H9 (cell line): ENCODE results near the gene IRAK1BP1. TPM values are rescaled to one million over a fixed set of nuclear protein-coding genes. Genes with fewer than 3 reads are reported as not detected.
A peak's percentile ranks its signal among the peaks of the same experiment; 100 is the strongest.

Experiments
- DNase-seq: peaks from one replicate; pipeline ENCODE4 v3.0.0-alpha.2; 2017
- H2AFZ ChIP-seq: one replicate; pipeline ENCODE4 v1.6.1; 2013; ENCODE audit warnings: mild to moderate bottlenecking, low read length, control low read depth, moderate library complexity
- H2AK5ac ChIP-seq: 2 replicates; pipeline ENCODE4 v1.6.1; 2013; ENCODE audit warnings: low read length, control low read depth, mixed read lengths; ENCODE audit not compliant: insufficient read length
- H2BK120ac ChIP-seq: one replicate; pipeline ENCODE4 v1.6.1; 2013; ENCODE audit warnings: low read depth, mild to moderate bottlenecking, low read length, control low read depth, inconsistent platforms; ENCODE audit not compliant: poor library complexity, severe bottlenecking
- H2BK12ac ChIP-seq: 2 replicates; pipeline ENCODE4 v1.6.1; 2013; ENCODE audit warnings: low read length, control low read depth, mixed read lengths, low read depth; ENCODE audit not compliant: insufficient read length
- H2BK15ac ChIP-seq: 2 replicates; pipeline ENCODE4 v1.6.1; 2013; ENCODE audit warnings: low read depth, low read length, control low read depth
- H2BK20ac ChIP-seq: one replicate; pipeline ENCODE4 v1.6.1; 2013; ENCODE audit warnings: low read depth, mild to moderate bottlenecking, low read length, control low read depth, inconsistent platforms; ENCODE audit not compliant: poor library complexity, severe bottlenecking
- H2BK5ac ChIP-seq: 2 replicates; pipeline ENCODE4 v1.6.1; 2013; ENCODE audit warnings: low read length, control low read depth, mixed read lengths; ENCODE audit not compliant: insufficient read length
- H3K14ac ChIP-seq: 2 replicates; pipeline ENCODE4 v1.6.1; 2013; ENCODE audit warnings: low read length, control low read depth; ENCODE audit not compliant: insufficient read depth
- H3K18ac ChIP-seq: 2 replicates; pipeline ENCODE4 v1.6.1; 2013; ENCODE audit warnings: low read depth, mild to moderate bottlenecking, mixed read lengths, low read length, control low read depth; ENCODE audit not compliant: insufficient read length
- H3K23ac ChIP-seq: 2 replicates; pipeline ENCODE4 v1.6.1; 2013; ENCODE audit warnings: low read length, control low read depth, mixed read lengths, low read depth; ENCODE audit not compliant: insufficient read length
- H3K23me2 ChIP-seq: 2 replicates; pipeline ENCODE4 v1.6.1; 2013; ENCODE audit warnings: low read depth, mild to moderate bottlenecking, mixed read lengths, low read length, control low read depth; ENCODE audit not compliant: insufficient read length, poor library complexity, severe bottlenecking
- H3K27ac ChIP-seq: 2 replicates; pipeline ENCODE4 v1.5.1; 2013; ENCODE audit warnings: low read length, control low read depth, mixed read lengths, low read depth; ENCODE audit not compliant: insufficient read length
- H3K27me3 ChIP-seq: 2 replicates; pipeline ENCODE4 v1.6.1; 2013; ENCODE audit warnings: low read length, control low read depth, inconsistent platforms; ENCODE audit not compliant: insufficient read depth
- H3K4ac ChIP-seq: 2 replicates; pipeline ENCODE4 v1.6.1; 2013; ENCODE audit warnings: low read depth, mild to moderate bottlenecking, control low read depth, inconsistent platforms, low read length, moderate library complexity
- H3K4me1 ChIP-seq: 2 replicates; pipeline ENCODE4 v1.6.1; 2013; ENCODE audit warnings: low read length, control low read depth, inconsistent platforms; ENCODE audit not compliant: insufficient read depth
- H3K4me2 ChIP-seq: 2 replicates; pipeline ENCODE4 v1.6.1; 2013; ENCODE audit warnings: low read length, control low read depth, mixed read lengths; ENCODE audit not compliant: insufficient read length, insufficient read depth
- H3K56ac ChIP-seq: 2 replicates; pipeline ENCODE4 v1.6.1; 2013; ENCODE audit warnings: low read depth, mild to moderate bottlenecking, mixed read lengths, low read length, control low read depth; ENCODE audit not compliant: insufficient read length
- H3K79me1 ChIP-seq: 2 replicates; pipeline ENCODE4 v1.6.1; 2013; ENCODE audit warnings: low read depth, mild to moderate bottlenecking, moderate library complexity, low read length, control low read depth, inconsistent platforms; ENCODE audit not compliant: insufficient read depth, poor library complexity, severe bottlenecking
- H3K79me2 ChIP-seq: 2 replicates; pipeline ENCODE4 v1.6.1; 2013; ENCODE audit warnings: low read length, control low read depth, inconsistent platforms; ENCODE audit not compliant: insufficient read depth
- H3K9ac ChIP-seq: 2 replicates; pipeline ENCODE4 v1.6.1; 2013; ENCODE audit warnings: low read length, control low read depth, mixed read lengths; ENCODE audit not compliant: insufficient read length; ENCODE audit errors: extremely low read depth
- H3K9me3 ChIP-seq: one replicate; pipeline ENCODE4 v1.6.1; 2013; ENCODE audit warnings: low read depth, low read length, inconsistent platforms; ENCODE audit not compliant: control insufficient read depth
- H3T11ph ChIP-seq: one replicate; pipeline ENCODE4 v1.6.1; 2013; ENCODE audit warnings: mild to moderate bottlenecking, low read length, control low read depth, inconsistent platforms
- H4K20me1 ChIP-seq: one replicate; pipeline ENCODE4 v1.6.1; 2013; ENCODE audit not compliant: control insufficient read depth, insufficient read length, insufficient read depth
- H4K5ac ChIP-seq: 2 replicates; pipeline ENCODE4 v1.6.1; 2013; ENCODE audit warnings: low read depth, mild to moderate bottlenecking, mixed read lengths, low read length, control low read depth; ENCODE audit not compliant: insufficient read length
- H4K8ac ChIP-seq: replicated peaks from 2 replicates; pipeline ENCODE4 v1.6.1; 2013; ENCODE audit warnings: low read length, control low read depth, mixed read lengths, low read depth; ENCODE audit not compliant: insufficient read length
- H4K91ac ChIP-seq: 2 replicates; pipeline ENCODE4 v1.6.1; 2013; ENCODE audit warnings: low read depth, mild to moderate bottlenecking, moderate library complexity, mixed read lengths, low read length, control low read depth; ENCODE audit not compliant: insufficient read length
- H3K27ac Mint-ChIP-seq, 3 experiments: 2 replicates in 2 of 3; 3 replicates in 1 of 3; pipeline ENCODE4 v1.8.0; 2020 to 2021; ENCODE audit warnings: mixed read lengths in 3 of 3, mild to moderate bottlenecking in 1 of 3, moderate library complexity in 1 of 3
- H3K27me3 Mint-ChIP-seq: 2 replicates; pipeline ENCODE4 v1.8.0; 2021; ENCODE audit warnings: low read depth, mild to moderate bottlenecking, moderate library complexity, mixed read lengths
- H3K36me3 Mint-ChIP-seq, 3 experiments: 2 replicates in 2 of 3; 3 replicates in 1 of 3; pipeline ENCODE4 v1.8.0; 2020 to 2021; ENCODE audit warnings: low read depth in 3 of 3, mixed read lengths in 3 of 3; ENCODE audit not compliant: insufficient read depth in 1 of 3
- H3K4me1 Mint-ChIP-seq, 2 experiments: 2 replicates each; pipeline ENCODE4 v1.8.0; 2020; ENCODE audit warnings: mixed read lengths in 2 of 2
- H3K4me3 Mint-ChIP-seq, 2 experiments: 2 replicates in 1 of 2; 3 replicates in 1 of 2; pipeline ENCODE4 v1.8.0; 2020 to 2021; ENCODE audit warnings: mild to moderate bottlenecking in 2 of 2, mixed read lengths in 2 of 2, moderate library complexity in 1 of 2
- H3K9me3 Mint-ChIP-seq, 2 experiments: 2 replicates in 1 of 2; 3 replicates in 1 of 2; pipeline ENCODE4 v1.8.0; 2020; ENCODE audit warnings: mild to moderate bottlenecking in 2 of 2, mixed read lengths in 2 of 2, moderate library complexity in 1 of 2
- CTCF ChIP-seq: fragments of 200-600 bp; sonication (generic); conservative IDR thresholded peaks from 3 replicates; pipeline ENCODE4 v1.8.0; 2021; ENCODE audit warnings: antibody characterized with exemption, mild to moderate bottlenecking
- WGBS: extraction: QIAGEN DNeasy Blood & Tissue Kit; methylation state at CpG from one replicate; pipeline ENCODE4 v1.1.7; 2013; ENCODE audit warnings: missing lambda C conversion rate, low lambda C conversion rate, mixed read lengths; ENCODE audit not compliant: insufficient read length; ENCODE audit errors: extremely low coverage; 5-methylcytosine and 5-hydroxymethylcytosine counted together
- total RNA-seq: library from RNA; stranded (reverse); gene quantifications from 2 replicates; pipeline ENCODE4 v1.2.1, GENCODE V29; 2021

The IRAK1BP1 gene
- total RNA-seq, 1 experiment from 2014 or later: 3.8 TPM

- Histone ChIP-seq H4K8ac (no peak overlapping the region), H3K79me2 (no peaks in the 10 kb centered on the region), H3K18ac (no peak overlapping the region), H3K9me3 (no peaks in the 10 kb centered on the region), H3K4me2 (no peak overlapping the region), H3K27ac (no peak overlapping the region), H3K79me1 (no peaks in the 10 kb centered on the region), H2BK15ac (no peak overlapping the region), H3K27me3 (no peaks in the 10 kb centered on the region), H3K4me1 (no peaks in the 10 kb centered on the region), H4K5ac (no peak overlapping the region), H4K20me1 (no peaks in the 10 kb centered on the region), H2BK12ac (no peak overlapping the region), H2AFZ (no peak overlapping the region), H3K23me2 (no peaks in the 10 kb centered on the region), H3T11ph (no peak overlapping the region), H3K14ac (no peak overlapping the region), H2AK5ac (no peak overlapping the region), H4K91ac (no peak overlapping the region), H2BK20ac (no peak overlapping the region), H3K56ac (no peak overlapping the region), H3K9ac (no peak overlapping the region), H2BK120ac (no peak overlapping the region), H3K23ac (no peak overlapping the region), H2BK5ac (no peak overlapping the region), H3K4ac (no peak overlapping the region)
- H3K9me3 Mint-ChIP-seq: no peaks in the 10 kb centered on the region
- DNase-seq: no peak
- peak overlapping the region in 2 of 3 experiments; percentile 72 to 82; a peak in 2 of 7 replicates for H3K27ac Mint-ChIP-seq
- no peak overlapping the region for H3K4me3 Mint-ChIP-seq
- no peak for TF ChIP-seq CTCF
- no CpG with 5 or more reads among the region's 1 CpG for WGBS
- H3K36me3 Mint-ChIP-seq: peaks cover 36 to 69% (median 63%) of the 10 kb centered on the region in 3 experiments
- H3K4me1 Mint-ChIP-seq: no peaks in the 10 kb centered on the region
- H3K27me3 Mint-ChIP-seq: no peaks in the 10 kb centered on the region
Observed at GRCh38 chr6:78942446-78942845, 75.1 kb downstream of the IRAK1BP1 start.
